Loucy (cell line): ENCODE results near the gene NR1I3.

ENCODE experiments used
- CTCF ChIP-seq: fragments of 200-600 bp; sonication (generic); conservative IDR thresholded peaks from 2 replicates; pipeline ENCODE4 v1.5.1; 2014; ENCODE audit warnings: mild to moderate bottlenecking, antibody characterized with exemption, low read length
- EZH2phosphoT487 ChIP-seq: fragments of 200-600 bp; IDR thresholded peaks from 2 replicates; pipeline ENCODE4 v1.6.1; 2018; ENCODE audit warnings: antibody characterized with exemption, mild to moderate bottlenecking, moderate library complexity, borderline replicate concordance

- TF ChIP-seq CTCF, result no peak
- no peak for TF ChIP-seq EZH2phosphoT487
These were observed 15.6 kb downstream of the NR1I3 start for GRCh38 chr1:161222175-161223019.
